Activated CD4-positive, alpha-beta T cell treated with anti-CD3 and anti-CD28 coated beads, Interleukin-2, amount 10 ng/mL, durations not matched to agents 24 days and 14 days (primary cell): Measurements from ENCODE around the gene GPR155. TPM values are rescaled to one million over a fixed set of nuclear protein-coding genes. Genes with fewer than 3 reads are reported as not detected.

ENCODE experiments used
- DNase-seq: peaks from one replicate; pipeline ENCODE4 v3.0.0; 2022
- H3K27ac Mint-ChIP-seq: one replicate; pipeline ENCODE4 v1.8.0; 2022; ENCODE audit warnings: mild to moderate bottlenecking, mixed read lengths
- H3K27me3 Mint-ChIP-seq: one replicate; pipeline ENCODE4 v1.8.0; 2022; ENCODE audit warnings: mixed read lengths
- H3K36me3 Mint-ChIP-seq: one replicate; pipeline ENCODE4 v1.8.0; 2022; ENCODE audit warnings: low read depth, mild to moderate bottlenecking, mixed read lengths
- H3K4me1 Mint-ChIP-seq: one replicate; pipeline ENCODE4 v1.8.0; 2021; ENCODE audit warnings: mixed read lengths
- H3K4me3 Mint-ChIP-seq: one replicate; pipeline ENCODE4 v1.8.0; 2022; ENCODE audit warnings: mild to moderate bottlenecking, moderate library complexity, mixed read lengths
- H3K9me3 Mint-ChIP-seq: one replicate; pipeline ENCODE4 v1.8.0; 2021; ENCODE audit warnings: mixed read lengths
- intact Hi-C: fragments of 100-400 bp; cut with micrococcal nuclease; formaldehyde crosslinking; loops from one replicate; pipeline ENCODE4 v1.15.1; 2023
- total RNA-seq: library from RNA; stranded (reverse); gene quantifications from 2 replicates; pipeline ENCODE4 v1.2.3, GENCODE V29; 2022

The GPR155 gene, protein sequence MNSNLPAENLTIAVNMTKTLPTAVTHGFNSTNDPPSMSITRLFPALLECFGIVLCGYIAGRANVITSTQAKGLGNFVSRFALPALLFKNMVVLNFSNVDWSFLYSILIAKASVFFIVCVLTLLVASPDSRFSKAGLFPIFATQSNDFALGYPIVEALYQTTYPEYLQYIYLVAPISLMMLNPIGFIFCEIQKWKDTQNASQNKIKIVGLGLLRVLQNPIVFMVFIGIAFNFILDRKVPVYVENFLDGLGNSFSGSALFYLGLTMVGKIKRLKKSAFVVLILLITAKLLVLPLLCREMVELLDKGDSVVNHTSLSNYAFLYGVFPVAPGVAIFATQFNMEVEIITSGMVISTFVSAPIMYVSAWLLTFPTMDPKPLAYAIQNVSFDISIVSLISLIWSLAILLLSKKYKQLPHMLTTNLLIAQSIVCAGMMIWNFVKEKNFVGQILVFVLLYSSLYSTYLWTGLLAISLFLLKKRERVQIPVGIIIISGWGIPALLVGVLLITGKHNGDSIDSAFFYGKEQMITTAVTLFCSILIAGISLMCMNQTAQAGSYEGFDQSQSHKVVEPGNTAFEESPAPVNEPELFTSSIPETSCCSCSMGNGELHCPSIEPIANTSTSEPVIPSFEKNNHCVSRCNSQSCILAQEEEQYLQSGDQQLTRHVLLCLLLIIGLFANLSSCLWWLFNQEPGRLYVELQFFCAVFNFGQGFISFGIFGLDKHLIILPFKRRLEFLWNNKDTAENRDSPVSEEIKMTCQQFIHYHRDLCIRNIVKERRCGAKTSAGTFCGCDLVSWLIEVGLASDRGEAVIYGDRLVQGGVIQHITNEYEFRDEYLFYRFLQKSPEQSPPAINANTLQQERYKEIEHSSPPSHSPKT
- 3.1 and 3.6 TPM in 2 replicates for total RNA-seq

GRCh38 chr2:174486563-174487107 is at the start of gene GPR155:
TSS of gene GPR155 (minus strand) at chr2:174487029. CDS start at chr2:174481956, 5,073 bp downstream.
- Mint-ChIP-seq H3K9me3 (no peaks in the 10 kb centered on the region), H3K4me3 (peak within 1 kb of the TSS; percentile 95), H3K36me3 (peaks cover 11% of the 10 kb centered on the region), H3K27ac (peak within 1 kb of the TSS; percentile 90), H3K27me3 (no peaks in the 10 kb centered on the region), H3K4me1 (peaks cover 48% of the 10 kb centered on the region)
- DNase-seq = peak; percentile 85
- intact Hi-C loops = loop anchor here (2.0 to 10.0 kb wide), 8 partner anchors 24 to 694 kb away; partner anchors contain the start of genes ATF2, ATP5MC3, OLA1 and SP3

DNA sequence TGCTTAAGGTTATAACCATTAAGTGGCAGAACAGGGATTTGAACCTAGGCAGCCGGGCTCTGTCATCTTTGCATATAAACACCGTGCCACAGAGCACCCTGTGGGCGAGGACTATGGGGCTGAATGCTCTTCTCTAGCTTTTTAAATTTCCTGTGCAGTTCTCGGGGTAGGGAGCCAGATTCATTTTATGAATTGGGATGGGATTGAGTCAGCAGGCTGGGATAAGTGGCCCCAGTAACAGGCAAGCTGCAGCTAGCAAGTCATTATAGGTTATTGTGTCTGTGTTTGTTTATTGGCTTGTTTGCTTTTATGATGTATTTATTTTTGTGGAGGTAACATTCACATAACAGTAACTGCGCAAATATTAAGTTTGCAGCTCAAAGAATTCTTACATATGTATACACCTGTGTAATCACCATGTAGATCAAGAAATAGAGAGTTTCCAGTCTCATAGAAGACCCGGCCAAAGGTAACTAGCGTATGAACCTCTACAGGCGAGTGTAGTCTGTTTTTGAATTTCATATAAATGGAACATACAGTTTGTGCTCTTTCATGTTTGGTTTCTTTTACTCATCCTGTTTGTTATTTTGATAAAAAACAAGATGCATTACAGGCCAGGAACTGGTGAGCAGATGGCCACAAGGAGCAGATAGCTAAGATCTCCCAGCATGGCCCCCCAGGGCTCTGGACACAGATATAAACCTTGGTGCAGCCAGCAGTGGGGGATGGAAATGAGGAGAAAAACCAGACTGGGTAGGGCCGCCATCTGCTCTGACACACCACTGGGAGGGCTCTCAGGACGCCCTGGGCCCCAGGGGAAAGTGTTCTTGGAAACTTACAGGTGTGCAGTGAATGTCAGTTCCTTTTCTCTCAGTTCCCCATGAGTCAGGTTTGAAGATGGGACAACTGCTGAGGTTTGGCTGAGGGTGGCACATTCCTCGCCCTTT is 49.2 kb upstream of the GPR155 start:
- intact Hi-C loops = no loop called here
- Mint-ChIP-seq H3K36me3 (no peaks in the 10 kb centered on the region), H3K27me3 (peaks cover 4% of the 10 kb centered on the region), H3K4me3 (no peak overlapping the region), H3K4me1 (peaks cover 4% of the 10 kb centered on the region), H3K9me3 (no peaks in the 10 kb centered on the region), H3K27ac (no peak overlapping the region)
- no peak for DNase-seq

GRCh38 chr2:174535083-174535482 is 48.3 kb upstream of the GPR155 start:
- no peak overlapping the region for H3K4me3 Mint-ChIP-seq
- H3K27ac Mint-ChIP-seq = no peak overlapping the region
- H3K9me3 Mint-ChIP-seq = no peaks in the 10 kb centered on the region
- no peaks in the 10 kb centered on the region for H3K36me3 Mint-ChIP-seq
- intact Hi-C loops = no loop called here
- peaks cover 4% of the 10 kb centered on the region for H3K27me3 Mint-ChIP-seq
- DNase-seq = no peak
- H3K4me1 Mint-ChIP-seq = peaks cover 4% of the 10 kb centered on the region

DNA sequence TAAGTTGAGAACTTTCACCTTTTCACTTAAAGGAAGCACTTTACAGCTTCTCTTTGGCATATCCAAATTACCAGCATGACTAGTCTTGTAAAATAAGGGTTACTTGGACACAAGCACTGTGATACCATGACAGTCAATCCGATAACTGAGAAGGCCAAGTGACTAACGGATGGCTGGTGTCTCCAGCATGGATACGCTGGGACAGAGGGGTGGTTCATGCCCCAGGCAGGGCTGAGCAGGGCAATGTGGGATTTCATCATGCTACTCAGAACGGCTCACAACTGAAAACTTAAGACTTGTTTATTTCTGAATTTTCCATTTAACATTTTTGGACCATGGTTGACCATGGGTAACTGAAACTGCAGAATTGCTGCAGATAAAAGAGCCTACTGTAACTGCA is 43.1 kb upstream of the GPR155 start:
- Mint-ChIP-seq H3K4me3 (no peak overlapping the region), H3K27ac (no peak overlapping the region), H3K4me1 (peaks cover under 1% of the 10 kb centered on the region), H3K36me3 (peaks cover under 1% of the 10 kb centered on the region), H3K9me3 (peaks cover 5% of the 10 kb centered on the region), H3K27me3 (peaks cover 4% of the 10 kb centered on the region)
- intact Hi-C loops = no loop called here
- no peak for DNase-seq

GRCh38 chr2:174527959-174528358 is 41.1 kb upstream of the GPR155 start:
- Mint-ChIP-seq H3K4me3 (no peak overlapping the region), H3K27me3 (peaks cover 4% of the 10 kb centered on the region), H3K9me3 (peaks cover 5% of the 10 kb centered on the region), H3K27ac (no peak overlapping the region), H3K36me3 (peaks cover 3% of the 10 kb centered on the region), H3K4me1 (peaks cover 9% of the 10 kb centered on the region)
- no peak for DNase-seq
- intact Hi-C loops = no loop called here

DNA sequence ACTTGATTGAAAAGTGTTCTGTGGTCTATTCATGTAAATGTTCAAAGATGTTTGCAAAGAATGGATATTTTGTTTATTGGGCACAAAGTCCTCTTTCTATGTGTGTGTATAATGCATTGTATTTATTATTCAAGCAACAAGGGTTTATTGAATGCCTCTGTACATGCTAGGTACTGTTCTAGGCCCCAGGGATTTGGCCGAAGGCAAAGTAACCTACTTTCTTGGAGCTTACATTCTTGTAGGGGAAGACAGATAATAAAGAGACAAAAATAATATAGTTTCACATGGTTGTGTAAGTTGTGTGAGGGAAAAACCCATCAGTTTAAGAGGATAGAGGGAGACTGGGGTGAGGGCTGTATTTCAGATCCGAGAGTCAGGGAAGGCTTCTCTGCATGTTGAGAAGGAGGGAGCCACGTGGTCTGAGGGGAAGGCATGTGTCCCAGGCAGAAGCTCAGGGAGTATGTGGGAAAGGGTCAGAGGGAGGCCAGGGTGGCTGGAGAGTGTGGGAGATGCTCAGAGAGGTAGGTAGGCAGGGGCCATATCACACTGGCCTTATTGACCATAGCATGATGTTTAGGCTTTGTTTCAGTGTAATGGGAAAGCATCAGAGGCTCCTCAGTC is 40.4 kb upstream of the GPR155 start:
- Mint-ChIP-seq H3K4me3 (no peak overlapping the region), H3K4me1 (peaks cover 9% of the 10 kb centered on the region), H3K36me3 (peaks cover 3% of the 10 kb centered on the region), H3K27me3 (peaks cover 4% of the 10 kb centered on the region), H3K9me3 (peaks cover 5% of the 10 kb centered on the region), H3K27ac (no peak overlapping the region)
- intact Hi-C loops = no loop called here
- DNase-seq = no peak

- intact Hi-C loops = no loop called here
- peaks cover 14% of the 10 kb centered on the region for H3K27me3 Mint-ChIP-seq
- H3K9me3 Mint-ChIP-seq = peaks cover 5% of the 10 kb centered on the region
- peak overlapping the region; percentile 6 for H3K27ac Mint-ChIP-seq
- H3K36me3 Mint-ChIP-seq = peaks cover 3% of the 10 kb centered on the region
- peaks cover 10% of the 10 kb centered on the region for H3K4me1 Mint-ChIP-seq
- no peak for DNase-seq
- H3K4me3 Mint-ChIP-seq = no peak overlapping the region
Observed at GRCh38 chr2:174524527-174524926, 37.7 kb upstream of the GPR155 start.

DNA sequence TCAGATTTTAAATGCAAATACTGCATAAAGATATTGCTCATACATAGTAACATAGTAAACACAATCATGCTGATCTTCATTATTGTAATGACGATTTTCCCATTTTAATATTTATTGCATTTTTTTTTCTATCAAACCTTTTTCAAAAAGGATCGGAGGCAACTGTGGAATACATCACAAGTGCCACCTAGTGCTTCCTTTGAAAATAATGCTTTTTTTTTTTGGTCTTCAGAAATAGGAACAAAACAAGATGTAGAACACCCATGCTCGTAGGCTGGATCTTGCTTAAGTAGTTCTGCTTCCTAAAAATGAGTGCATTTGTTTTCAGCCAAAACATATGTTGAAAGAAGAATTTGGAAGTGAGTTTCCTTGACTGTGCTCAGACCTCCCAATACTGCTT is 35.7 kb upstream of the GPR155 start:
- peaks cover under 1% of the 10 kb centered on the region for H3K9me3 Mint-ChIP-seq

DNA sequence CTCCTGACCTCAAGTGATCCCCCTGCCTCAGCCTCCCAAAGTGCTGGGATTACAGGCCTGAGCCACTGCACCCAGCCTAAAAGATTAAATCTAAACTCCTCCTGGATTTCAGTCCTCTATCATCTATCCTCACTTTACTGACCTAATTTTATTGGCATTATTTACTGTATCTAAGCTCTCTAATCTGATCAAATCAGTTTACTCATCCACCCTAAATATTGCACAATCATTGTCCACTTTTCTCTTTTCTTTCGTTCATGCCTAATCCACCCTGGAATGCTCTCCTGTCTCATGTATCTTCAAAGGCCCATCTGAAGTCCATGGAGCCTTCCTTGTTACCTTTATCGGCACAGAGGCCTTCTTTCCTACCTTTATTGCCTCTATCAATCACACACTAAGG is 31.6 kb upstream of the GPR155 start:
- H3K36me3 Mint-ChIP-seq = no peaks in the 10 kb centered on the region
- no peak overlapping the region for H3K27ac Mint-ChIP-seq

More for the DNA sequence above, 35.7 kb upstream of the GPR155 start:
- Mint-ChIP-seq H3K4me3 (no peak overlapping the region), H3K4me1 (peaks cover 12% of the 10 kb centered on the region), H3K27me3 (peaks cover 14% of the 10 kb centered on the region), H3K27ac (no peak overlapping the region), H3K36me3 (peaks cover 3% of the 10 kb centered on the region)
- DNase-seq = no peak
- intact Hi-C loops = loop anchor here (1.0 kb wide), 1 partner anchor 60 kb away; no protein-coding TSS in a partner anchor

DNA sequence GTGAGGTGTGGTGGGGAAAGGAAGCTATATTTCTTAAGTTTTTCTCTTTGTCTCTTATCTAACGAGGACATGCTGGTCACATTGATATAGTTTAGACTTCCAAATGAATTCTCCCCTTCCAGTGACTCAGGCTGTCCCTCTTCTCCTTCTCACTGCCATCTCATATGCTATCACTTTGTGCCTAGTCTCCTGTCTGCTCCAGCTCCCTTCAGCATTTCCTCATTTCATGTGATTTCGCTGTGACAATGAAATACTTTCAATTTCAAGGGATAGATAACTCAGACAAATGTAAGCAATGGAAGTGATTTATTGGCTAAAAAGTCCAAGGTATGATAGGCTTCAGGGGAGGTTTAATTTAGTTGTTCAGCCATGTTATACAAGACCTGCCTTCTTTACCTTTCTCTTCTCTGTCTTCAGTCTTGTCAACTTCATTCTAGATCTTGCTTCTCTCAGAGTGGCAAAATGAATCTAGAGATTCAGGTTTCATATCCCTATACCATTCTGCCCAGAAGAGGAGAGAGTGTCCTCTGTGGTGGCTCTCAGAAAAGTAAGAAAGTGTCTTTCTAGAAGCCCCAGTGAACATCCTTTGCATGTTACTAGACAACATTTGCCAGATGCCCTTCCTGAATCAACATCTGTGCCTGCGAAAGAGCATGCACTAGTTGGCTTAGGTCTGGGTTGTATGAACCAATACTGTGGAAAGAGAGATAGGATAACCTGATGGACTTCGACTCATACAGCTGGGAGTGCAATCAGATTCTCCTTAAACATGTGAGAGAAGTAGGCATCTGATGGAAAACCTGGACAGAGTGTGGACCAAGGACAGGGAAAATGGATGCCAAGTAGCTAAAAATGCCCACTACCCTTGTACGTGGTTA is 29.9 kb upstream of the GPR155 start:
- DNase-seq = no peak
- Mint-ChIP-seq H3K4me3 (no peak overlapping the region), H3K9me3 (peaks cover 25% of the 10 kb centered on the region), H3K27ac (no peak overlapping the region), H3K27me3 (peaks cover 12% of the 10 kb centered on the region), H3K36me3 (peaks cover 2% of the 10 kb centered on the region), H3K4me1 (peaks cover 11% of the 10 kb centered on the region)
- intact Hi-C loops = no loop called here

More for the DNA sequence above, 31.6 kb upstream of the GPR155 start:
- Mint-ChIP-seq H3K4me1 (peaks cover 8% of the 10 kb centered on the region), H3K4me3 (no peak overlapping the region), H3K9me3 (peaks cover 11% of the 10 kb centered on the region), H3K27me3 (peaks cover 12% of the 10 kb centered on the region)
- no peak for DNase-seq
- intact Hi-C loops = no loop called here

DNA sequence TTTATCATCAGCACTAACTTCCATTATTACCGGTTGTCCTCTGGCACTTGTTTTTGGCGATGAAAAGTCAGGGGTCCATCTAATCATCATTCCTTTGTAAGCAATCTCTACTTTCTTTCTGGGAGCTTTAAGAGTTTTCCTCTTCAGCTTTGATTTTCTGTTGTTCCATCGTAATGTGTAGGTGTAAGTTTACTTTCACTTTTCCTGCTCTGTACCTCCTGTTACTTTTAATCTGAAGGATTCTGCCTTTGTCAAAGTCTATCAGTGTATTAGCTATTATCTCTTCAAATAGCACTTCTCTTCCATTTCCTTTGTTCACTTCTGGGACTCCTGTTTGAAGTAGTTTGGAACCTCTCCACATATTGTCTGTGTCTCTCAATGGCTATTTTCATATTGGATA is 25.5 kb upstream of the GPR155 start:
- intact Hi-C loops = no loop called here
- Mint-ChIP-seq H3K27ac (no peak overlapping the region), H3K36me3 (peaks cover 11% of the 10 kb centered on the region), H3K9me3 (peaks cover 40% of the 10 kb centered on the region), H3K4me1 (peaks cover 9% of the 10 kb centered on the region), H3K27me3 (no peaks in the 10 kb centered on the region), H3K4me3 (no peak overlapping the region)
- DNase-seq = no peak
